MCF 10A (cell line): ENCODE results near the gene SLC38A8. TPM values are rescaled to one million over a fixed set of nuclear protein-coding genes. Genes with fewer than 3 reads are reported as not detected.

Experiments used
- BruUV-seq: library from RNA; stranded (reverse); fragments of 400-500 nt; replicated peaks from 2 replicates; lab custom pipeline; 2021; lab: Mats Ljungman, UMichigan
- CTCF ChIA-PET: fragments of 300-600 bp; sonication (Branson Sonifier 250); formaldehyde crosslinking; extraction: SDS; loops from one replicate; lab custom pipeline; 2021; ENCODE audit warnings: antibody characterized with exemption, inconsistent platforms; lab: Yijun Ruan, JAX
- POLR2A ChIA-PET: fragments of 300-600, 350-650 bp; sonication (Branson Sonifier 250); formaldehyde crosslinking; extraction: SDS; loops from one replicate; lab custom pipeline; 2020; ENCODE audit warnings: antibody characterized with exemption, inconsistent platforms; lab: Yijun Ruan, JAX
- DNase-seq: peaks from one replicate; pipeline ENCODE4 v3.0.0-alpha.2; 2018; ENCODE audit not compliant: unreplicated experiment
- H3K27ac Mint-ChIP-seq: one replicate; pipeline ENCODE4 v1.8.0; 2022; ENCODE audit warnings: mild to moderate bottlenecking, low read depth, mixed read lengths; ENCODE audit not compliant: unreplicated experiment
- H3K27me3 Mint-ChIP-seq: one replicate; pipeline ENCODE4 v1.8.0; 2022; ENCODE audit warnings: mixed read lengths; ENCODE audit not compliant: insufficient read depth, unreplicated experiment
- H3K36me3 Mint-ChIP-seq: one replicate; pipeline ENCODE4 v1.8.0; 2022; ENCODE audit warnings: mild to moderate bottlenecking, moderate library complexity, mixed read lengths; ENCODE audit not compliant: insufficient read depth, unreplicated experiment
- H3K4me1 Mint-ChIP-seq: one replicate; pipeline ENCODE4 v1.8.0; 2022; ENCODE audit warnings: mixed read lengths; ENCODE audit not compliant: insufficient read depth, unreplicated experiment
- H3K4me3 Mint-ChIP-seq: one replicate; pipeline ENCODE4 v1.8.0; 2022; ENCODE audit warnings: mild to moderate bottlenecking, moderate library complexity, mixed read lengths; ENCODE audit not compliant: unreplicated experiment
- H3K9me3 Mint-ChIP-seq: one replicate; pipeline ENCODE4 v1.8.0; 2022; ENCODE audit warnings: mixed read lengths; ENCODE audit not compliant: unreplicated experiment
- intact Hi-C: fragments of 100-400 bp; cut with micrococcal nuclease; formaldehyde crosslinking; loops from 2 replicates; pipeline ENCODE4 v1.14.1; 2022
- total RNA-seq: library from RNA; stranded (reverse); gene quantifications from 2 replicates; pipeline ENCODE4 v1.2.3, GENCODE V29; 2022
- TF ChIP-seq, protein P1 (sequence below): fragments of 200-600 bp; IDR thresholded peaks from one replicate; pipeline ENCODE4 v1.8.0; 2022; ENCODE audit warnings: antibody characterized with exemption, mild to moderate bottlenecking; ENCODE audit not compliant: unreplicated experiment

SLC38A8 gene
- total RNA-seq, 1 experiment from 2014 or later = not detected

DNA sequence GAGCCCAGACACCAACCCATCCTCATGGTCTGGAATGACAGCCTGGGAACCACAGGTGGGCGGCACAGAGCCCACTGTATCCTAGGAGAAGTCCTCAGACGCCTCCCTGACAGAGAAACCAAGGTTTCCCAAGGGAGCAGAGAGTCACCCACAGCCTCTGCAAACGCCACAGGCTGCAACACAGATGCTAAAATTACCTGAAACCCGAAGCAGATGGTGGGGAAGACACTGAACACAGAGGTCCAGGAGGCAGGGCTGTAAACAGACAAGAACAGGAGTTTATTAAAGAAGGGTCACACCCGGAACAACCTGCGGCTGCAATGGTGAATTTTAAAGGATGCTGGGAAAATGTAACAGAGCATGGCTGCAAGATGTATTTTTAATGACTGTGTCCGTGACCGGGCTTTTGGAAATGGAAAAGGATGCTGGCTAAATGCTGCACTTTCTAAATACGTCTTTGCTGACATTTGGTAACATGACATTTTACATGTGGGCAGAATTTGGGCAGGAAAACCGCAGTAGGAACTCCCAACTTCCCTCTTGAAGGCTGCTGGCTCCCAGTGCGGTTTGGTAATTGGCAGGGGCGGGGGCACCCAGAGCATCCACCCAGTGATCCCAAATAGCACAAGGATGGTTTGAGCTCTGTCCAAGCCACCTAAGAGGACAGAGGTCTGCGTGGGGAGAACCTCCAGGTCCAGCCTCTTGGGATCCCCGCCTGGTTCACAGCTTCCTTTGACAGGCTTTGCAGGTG lies 13.1 kb downstream of the SLC38A8 start:
- no peak overlapping the region for H3K4me3 Mint-ChIP-seq
- no TSS peak for BruUV-seq
- peaks cover 6% of the 10 kb centered on the region for H3K36me3 Mint-ChIP-seq
- H3K9me3 Mint-ChIP-seq = no peaks in the 10 kb centered on the region
- TF ChIP-seq, protein P1, sequence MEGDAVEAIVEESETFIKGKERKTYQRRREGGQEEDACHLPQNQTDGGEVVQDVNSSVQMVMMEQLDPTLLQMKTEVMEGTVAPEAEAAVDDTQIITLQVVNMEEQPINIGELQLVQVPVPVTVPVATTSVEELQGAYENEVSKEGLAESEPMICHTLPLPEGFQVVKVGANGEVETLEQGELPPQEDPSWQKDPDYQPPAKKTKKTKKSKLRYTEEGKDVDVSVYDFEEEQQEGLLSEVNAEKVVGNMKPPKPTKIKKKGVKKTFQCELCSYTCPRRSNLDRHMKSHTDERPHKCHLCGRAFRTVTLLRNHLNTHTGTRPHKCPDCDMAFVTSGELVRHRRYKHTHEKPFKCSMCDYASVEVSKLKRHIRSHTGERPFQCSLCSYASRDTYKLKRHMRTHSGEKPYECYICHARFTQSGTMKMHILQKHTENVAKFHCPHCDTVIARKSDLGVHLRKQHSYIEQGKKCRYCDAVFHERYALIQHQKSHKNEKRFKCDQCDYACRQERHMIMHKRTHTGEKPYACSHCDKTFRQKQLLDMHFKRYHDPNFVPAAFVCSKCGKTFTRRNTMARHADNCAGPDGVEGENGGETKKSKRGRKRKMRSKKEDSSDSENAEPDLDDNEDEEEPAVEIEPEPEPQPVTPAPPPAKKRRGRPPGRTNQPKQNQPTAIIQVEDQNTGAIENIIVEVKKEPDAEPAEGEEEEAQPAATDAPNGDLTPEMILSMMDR = no peak
- intact Hi-C loops = no loop called here
- DNase-seq = no peak
- peaks cover 6% of the 10 kb centered on the region for H3K4me1 Mint-ChIP-seq
- CTCF ChIA-PET = interaction anchor here (0.9 kb wide), 1 partner anchor 76 kb away, joined by 3 read pairs; no protein-coding TSS in a partner anchor
- no peak overlapping the region for H3K27ac Mint-ChIP-seq
- H3K27me3 Mint-ChIP-seq = peaks cover 27% of the 10 kb centered on the region
- POLR2A ChIA-PET = no interaction called here

DNA sequence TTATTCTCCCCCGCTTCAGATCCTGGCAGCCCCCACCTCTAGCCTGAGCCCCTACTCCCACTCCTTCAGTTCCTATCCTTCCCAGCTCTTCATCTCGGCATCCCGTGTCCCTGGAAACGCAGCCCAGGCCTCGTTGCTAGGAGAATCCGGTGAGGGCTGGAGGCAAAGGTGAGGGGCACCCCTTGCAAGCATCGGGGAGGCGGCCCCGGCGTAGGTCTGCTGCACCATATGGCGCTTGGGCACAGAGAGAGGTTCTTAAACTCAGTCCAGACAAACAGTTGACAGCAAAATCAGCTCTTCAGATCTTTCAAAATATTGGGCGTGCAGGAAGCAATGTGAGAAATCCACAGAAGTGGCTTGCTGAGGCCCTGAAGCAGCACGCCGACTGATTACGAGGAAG lies 15.0 kb downstream of the SLC38A8 start:
- ChIA-PET POLR2A (no interaction called here), CTCF (no interaction called here)
- BruUV-seq = no TSS peak
- H3K4me3 Mint-ChIP-seq = no peak overlapping the region
- TF ChIP-seq, protein P1 = no peak
- DNase-seq = no peak
- H3K4me1 Mint-ChIP-seq = peaks cover 6% of the 10 kb centered on the region
- H3K36me3 Mint-ChIP-seq = peaks cover 6% of the 10 kb centered on the region
- no peaks in the 10 kb centered on the region for H3K9me3 Mint-ChIP-seq
- peaks cover 27% of the 10 kb centered on the region for H3K27me3 Mint-ChIP-seq
- intact Hi-C loops = no loop called here
- H3K27ac Mint-ChIP-seq = no peak overlapping the region

DNA sequence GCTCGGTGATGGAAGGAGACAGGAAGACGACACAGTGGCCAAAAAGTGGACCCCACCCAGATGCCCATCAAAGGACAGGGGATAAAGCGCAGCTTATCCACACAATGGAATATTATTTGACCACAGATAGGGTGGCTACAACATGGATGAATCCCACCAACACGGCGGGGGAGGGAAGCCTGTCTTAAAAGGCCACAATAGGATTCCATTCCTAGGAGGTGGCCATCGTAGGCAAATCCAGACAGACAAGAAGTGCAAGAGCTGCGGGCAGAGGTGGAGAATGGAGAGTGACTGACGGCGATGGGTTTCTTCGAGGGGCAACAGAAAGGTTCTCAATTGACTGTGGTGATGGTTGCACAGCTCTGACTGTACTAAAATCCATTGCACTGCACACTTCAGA lies 16.0 kb downstream of the SLC38A8 start:
- DNase-seq = no peak
- CTCF ChIA-PET = no interaction called here
- intact Hi-C loops = no loop called here
- TF ChIP-seq, protein P1 = no peak
- no TSS peak for BruUV-seq
- H3K4me1 Mint-ChIP-seq = peaks cover 6% of the 10 kb centered on the region
- H3K27me3 Mint-ChIP-seq = peaks cover 27% of the 10 kb centered on the region
- POLR2A ChIA-PET = no interaction called here
- no peak overlapping the region for H3K4me3 Mint-ChIP-seq
- H3K27ac Mint-ChIP-seq = no peak overlapping the region
- peaks cover 9% of the 10 kb centered on the region for H3K36me3 Mint-ChIP-seq
- H3K9me3 Mint-ChIP-seq = peaks cover 3% of the 10 kb centered on the region

DNA sequence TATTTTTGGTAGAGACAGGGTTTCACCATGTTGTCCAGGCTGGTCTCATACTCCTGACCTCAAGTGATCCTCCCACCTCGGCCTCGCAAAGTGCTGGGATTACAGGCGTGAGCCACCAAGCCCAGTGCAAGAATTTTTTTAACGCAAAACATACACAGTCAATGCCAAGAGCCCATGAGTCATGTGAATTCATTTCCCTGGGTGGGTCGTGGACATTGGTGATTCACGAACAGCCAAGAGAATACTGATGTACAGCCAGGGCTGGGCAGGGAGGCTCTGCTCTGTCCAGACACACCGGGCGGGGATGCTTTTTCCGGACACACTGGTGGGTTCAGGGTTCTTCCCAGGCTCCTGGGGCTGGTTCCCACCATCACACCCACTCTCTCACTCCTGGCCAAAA lies 17.7 kb downstream of the SLC38A8 start:
- CTCF ChIA-PET = interaction anchor here (1.0 kb wide), 1 partner anchor 68 kb away, joined by 3 read pairs; no protein-coding TSS in a partner anchor
- DNase-seq = no peak
- Mint-ChIP-seq H3K36me3 (peaks cover 10% of the 10 kb centered on the region), H3K9me3 (peaks cover 8% of the 10 kb centered on the region), H3K4me1 (peaks cover 6% of the 10 kb centered on the region), H3K27ac (no peak overlapping the region), H3K27me3 (peaks cover 10% of the 10 kb centered on the region), H3K4me3 (no peak overlapping the region)
- TF ChIP-seq, protein P1 = no peak
- POLR2A ChIA-PET = no interaction called here
- BruUV-seq = no TSS peak
- intact Hi-C loops = no loop called here
